Gastrocnemius medialis (tissue), 4 donors: Measurements from ENCODE around the gene MAP3K10. TPM values are rescaled to one million over a fixed set of nuclear protein-coding genes. Genes with fewer than 3 reads are reported as not detected.
"Not testable (repeated sequence)": the region's sequence is repeated elsewhere in the genome, so short reads cannot be mapped to it uniquely, and the experiment has no call there.

ENCODE experiments used
- ATAC-seq, 2 donors: fragments of 150-250 bp; one replicate each; pipeline ENCODE4 v1.9.1; 2016
- DNase-seq, 2 donors: peaks; one replicate each; pipeline ENCODE4 v3.0.0-alpha.2; 2019
- H3K27ac ChIP-seq, 4 donors: fragments of 200-600 bp; sonication (generic); 1 replicate in 1 of 4; 2 replicates in 3 of 4; pipeline ENCODE4 v1.5.1; 2016 to 2018; ENCODE audit warnings: mild to moderate bottlenecking in 2 of 4, moderate library complexity in 1 of 4
- H3K27me3 ChIP-seq, 3 donors: fragments of 200-600 bp; sonication (generic) in 2 of 3; 1 replicate in 1 of 3; 2 replicates in 2 of 3; pipeline versions ENCODE4 v1.5.1 to v1.6.0; 2016 to 2019; ENCODE audit warnings: mild to moderate bottlenecking in 1 of 3, moderate library complexity in 1 of 3
- H3K36me3 ChIP-seq, 2 donors: fragments of 200-600 bp; sonication (generic) in 1 of 2; one replicate each; pipeline ENCODE4 v1.5.1; 2017 to 2018
- H3K4me1 ChIP-seq, 2 donors: fragments of 200-600 bp; sonication (generic) in 1 of 2; one replicate each; pipeline ENCODE4 v1.5.1; 2016 to 2017; ENCODE audit warnings: mild to moderate bottlenecking in 2 of 2
- H3K4me3 ChIP-seq, 4 donors: fragments of 200-600 bp; sonication (generic) in 3 of 4; 1 replicate in 1 of 4; 2 replicates in 3 of 4; pipeline ENCODE4 v1.5.1; 2016 to 2019; ENCODE audit warnings: mild to moderate bottlenecking in 2 of 4
- H3K9me3 ChIP-seq, 3 donors: fragments of 200-600 bp; sonication (generic) in 2 of 3; 1 replicate in 1 of 3; 2 replicates in 2 of 3; pipeline ENCODE4 v1.5.1; 2016 to 2019
- CTCF ChIP-seq, 5 experiments: fragments of 450-650 bp in 3 of 5; fragments of 200-600 bp in 2 of 5; sonication (generic) in 2 of 5; IDR thresholded peaks in 4 of 5; conservative IDR thresholded peaks in 1 of 5; 1 replicate in 4 of 5; 2 replicates in 1 of 5; pipeline ENCODE4 v1.5.1; 2016 to 2019; ENCODE audit warnings: antibody characterized with exemption in 5 of 5, mild to moderate bottlenecking in 3 of 5, moderate library complexity in 3 of 5
- POLR2A ChIP-seq, 2 donors: fragments of 450-650 bp; IDR thresholded peaks; one replicate each; pipeline ENCODE4 v1.6.1; 2017; ENCODE audit warnings: antibody characterized with exemption in 2 of 2, mild to moderate bottlenecking in 2 of 2, moderate library complexity in 2 of 2
- in situ Hi-C, 4 donors: fragments of 200-750 bp; cut with MboI; loops; one replicate each; pipeline versions ENCODE4 v1.15.0 to v1.8.0; 2017; ENCODE audit warnings: low sequenced_read_pairs in 4 of 4
- intact Hi-C: fragments of 100-400 bp; cut with DNase I; formaldehyde crosslinking; loops from one replicate; pipeline ENCODE4 v1.15.1; 2023; ENCODE audit warnings: low total_unique reads
- total RNA-seq, 4 donors: library from RNA; depleted of rRNA; stranded (reverse); fragments of >200 nt; gene quantifications; one replicate each; pipeline versions ENCODE4 v1.1.0 to v1.2.3, GENCODE V29; 2016

Gene MAP3K10
- total RNA-seq, 4 donors from 2014 or later, result 16.4 to 25.8 (median 21.6) TPM

GRCh38 chr19:40144947-40145748 is 46.1 kb upstream of the MAP3K10 start:
- DNase-seq (no peak), ATAC-seq (no peak)
- Histone ChIP-seq H3K27me3 (peaks cover 0 to 3% (median 0%) of the 10 kb centered on the region in 3 donors), H3K9me3 (no peaks in the 10 kb centered on the region), H3K4me1 (no peaks in the 10 kb centered on the region), H3K27ac (no peak overlapping the region), H3K4me3 (no peak overlapping the region), H3K36me3 (no peaks in the 10 kb centered on the region)
- intact Hi-C loops (loop anchor here (5.0 kb wide), 1 partner anchor 492 kb away; no protein-coding TSS in a partner anchor), in situ Hi-C loops (loop anchor here in 2 of 4 donors (5.0 to 25.0 kb wide), 2 partner anchors 77 to 492 kb away; no protein-coding TSS in a partner anchor)
- TF ChIP-seq CTCF (IDR thresholded peaks at IDR 0.05 in 4 of 5, conservative IDR thresholded peaks at IDR 0.05 in 1 of 5) (no peak), POLR2A (IDR thresholded peaks at IDR 0.05) (no peak)

GRCh38 chr19:40145749-40146029 is 45.5 kb upstream of the MAP3K10 start:
- intact Hi-C loops, H3K27me3 ChIP-seq, H3K4me1 ChIP-seq, H3K4me3 ChIP-seq, H3K27ac ChIP-seq, DNase-seq, H3K9me3 ChIP-seq, H3K36me3 ChIP-seq, ATAC-seq: not testable (repeated sequence)
- in situ Hi-C loops, result loop anchor here in 1 of 4 donors (25.0 kb wide), 1 partner anchor 492 kb away; no protein-coding TSS in a partner anchor

- DNase-seq (no peak), ATAC-seq (no peak)
- TF ChIP-seq CTCF (IDR thresholded peaks at IDR 0.05 in 4 of 5, conservative IDR thresholded peaks at IDR 0.05 in 1 of 5) (no peak), POLR2A (IDR thresholded peaks at IDR 0.05) (no peak)
- H3K36me3 ChIP-seq, result no peaks in the 10 kb centered on the region
- H3K27ac ChIP-seq, result no peak overlapping the region
- H3K4me3 ChIP-seq, result no peak overlapping the region
- no peaks in the 10 kb centered on the region for H3K9me3 ChIP-seq
- intact Hi-C loops, result no loop called here
- H3K27me3 ChIP-seq, result peaks cover 0 to 3% (median 0%) of the 10 kb centered on the region in 3 donors
- H3K4me1 ChIP-seq, result no peaks in the 10 kb centered on the region
- in situ Hi-C loops, result loop anchor here in 1 of 4 donors (25.0 kb wide), 1 partner anchor 490 kb away; no protein-coding TSS in a partner anchor
Measured at GRCh38 chr19:40147338-40147692, 43.9 kb upstream of the MAP3K10 start.

GRCh38 chr19:40147693-40148347 is 43.4 kb upstream of the MAP3K10 start:
- Histone ChIP-seq H3K4me1 (no peaks in the 10 kb centered on the region), H3K4me3 (no peak overlapping the region), H3K9me3 (no peaks in the 10 kb centered on the region), H3K27ac (no peak overlapping the region), H3K27me3 (peaks cover 0 to 3% (median 0%) of the 10 kb centered on the region in 3 donors), H3K36me3 (no peaks in the 10 kb centered on the region)
- intact Hi-C loops (no loop called here), in situ Hi-C loops (loop anchor here in 1 of 4 donors (25.0 kb wide), 1 partner anchor 489 kb away; no protein-coding TSS in a partner anchor)
- DNase-seq (no peak), ATAC-seq (no peak)
- TF ChIP-seq CTCF (IDR thresholded peaks at IDR 0.05 in 4 of 5, conservative IDR thresholded peaks at IDR 0.05 in 1 of 5) (no peak), POLR2A (IDR thresholded peaks at IDR 0.05) (no peak)

GRCh38 chr19:40149501-40149900 is 41.7 kb upstream of the MAP3K10 start:
- in situ Hi-C loops, result loop anchor here in 1 of 4 donors (25.0 kb wide), 1 partner anchor 488 kb away; no protein-coding TSS in a partner anchor
- TF ChIP-seq CTCF (IDR thresholded peaks at IDR 0.05 in 4 of 5, conservative IDR thresholded peaks at IDR 0.05 in 1 of 5), result no peak
- TF ChIP-seq POLR2A (IDR thresholded peaks at IDR 0.05), result no peak
- Histone ChIP-seq H3K4me1 (no peaks in the 10 kb centered on the region), H3K4me3 (no peak overlapping the region), H3K9me3 (no peaks in the 10 kb centered on the region), H3K36me3 (no peaks in the 10 kb centered on the region), H3K27me3 (peaks cover 0 to 3% (median 0%) of the 10 kb centered on the region in 3 donors), H3K27ac (no peak overlapping the region)
- intact Hi-C loops, result no loop called here
- DNase-seq, result no peak
- no peak for ATAC-seq
